Left lung (tissue), 10 donors: ENCODE results near the gene CHGA. TPM values are rescaled to one million over a fixed set of nuclear protein-coding genes. Genes with fewer than 3 reads are reported as not detected.

ENCODE experiments used
- ATAC-seq: fragments of 200-7000 bp; cut with Tn5 transposase; one replicate; pipeline ENCODE4 v1.9.1; 2020; ENCODE audit warnings: moderate library complexity
- DNase-seq, 4 donors: peaks; one replicate each; pipeline ENCODE4 v3.0.0-alpha.2; 2013 to 2020
- H3K27ac ChIP-seq, 2 donors: fragments of 200-600 bp; sonication (generic) in 1 of 2; one replicate each; pipeline versions ENCODE4 v1.5.0 to v1.8.0; 2020 to 2021
- H3K27me3 ChIP-seq, 2 donors: fragments of 200-600 bp; sonication (generic) in 1 of 2; one replicate each; pipeline versions ENCODE4 v1.5.0 to v1.8.0; 2020 to 2021
- H3K36me3 ChIP-seq, 2 donors: fragments of 200-600 bp; sonication (generic) in 1 of 2; one replicate each; pipeline versions ENCODE4 v1.5.0 to v1.8.0; 2020 to 2021
- H3K4me1 ChIP-seq, 2 donors: fragments of 200-600 bp; one replicate each; pipeline ENCODE4 v1.8.0; 2021
- H3K4me3 ChIP-seq, 2 donors: fragments of 200-600 bp; sonication (generic) in 1 of 2; one replicate each; pipeline versions ENCODE4 v1.5.0 to v1.8.0; 2020 to 2021; ENCODE audit warnings: mild to moderate bottlenecking in 1 of 2
- H3K9me3 ChIP-seq, 2 donors: fragments of 200-600 bp; sonication (generic) in 1 of 2; one replicate each; pipeline versions ENCODE4 v1.5.0 to v1.8.0; 2020 to 2021
- CTCF ChIP-seq, 2 donors: fragments of 200-600 bp; sonication (generic) in 1 of 2; IDR thresholded peaks; one replicate each; pipeline versions ENCODE4 v1.5.0 to v1.8.0; 2021; ENCODE audit warnings: antibody characterized with exemption in 2 of 2
- intact Hi-C, 2 donors: fragments of 100-400 bp; cut with DNase I; formaldehyde crosslinking; loops; one replicate each; pipeline versions ENCODE4 v1.11.2 to v1.14.2; 2022
- polyA plus RNA-seq, 6 donors: library from polyadenylated mRNA; unstranded; fragments of 120-200 nt; gene quantifications; one replicate each; pipeline ENCODE4 v1.2.1, GENCODE V29; 2013; ENCODE audit not compliant: insufficient read length in 6 of 6
- total RNA-seq, 2 donors: library from RNA; stranded (reverse); fragmentation: NEBNext Ultra II Directional; extraction: Animal tissue kit (Norgen Biotek cat#: 25700); gene quantifications; one replicate each; pipeline ENCODE4 v1.2.1, GENCODE V29; 2021
- donor health status: DM: no; HTN: yes; CAD: no.
- donor health status: DM: no; HTN: no; CAD: no.

CHGA gene
- total and polyA plus RNA-seq, 8 donors = 0.12 to 4.5 (median 3.1) TPM; not detected in 1

DNA sequence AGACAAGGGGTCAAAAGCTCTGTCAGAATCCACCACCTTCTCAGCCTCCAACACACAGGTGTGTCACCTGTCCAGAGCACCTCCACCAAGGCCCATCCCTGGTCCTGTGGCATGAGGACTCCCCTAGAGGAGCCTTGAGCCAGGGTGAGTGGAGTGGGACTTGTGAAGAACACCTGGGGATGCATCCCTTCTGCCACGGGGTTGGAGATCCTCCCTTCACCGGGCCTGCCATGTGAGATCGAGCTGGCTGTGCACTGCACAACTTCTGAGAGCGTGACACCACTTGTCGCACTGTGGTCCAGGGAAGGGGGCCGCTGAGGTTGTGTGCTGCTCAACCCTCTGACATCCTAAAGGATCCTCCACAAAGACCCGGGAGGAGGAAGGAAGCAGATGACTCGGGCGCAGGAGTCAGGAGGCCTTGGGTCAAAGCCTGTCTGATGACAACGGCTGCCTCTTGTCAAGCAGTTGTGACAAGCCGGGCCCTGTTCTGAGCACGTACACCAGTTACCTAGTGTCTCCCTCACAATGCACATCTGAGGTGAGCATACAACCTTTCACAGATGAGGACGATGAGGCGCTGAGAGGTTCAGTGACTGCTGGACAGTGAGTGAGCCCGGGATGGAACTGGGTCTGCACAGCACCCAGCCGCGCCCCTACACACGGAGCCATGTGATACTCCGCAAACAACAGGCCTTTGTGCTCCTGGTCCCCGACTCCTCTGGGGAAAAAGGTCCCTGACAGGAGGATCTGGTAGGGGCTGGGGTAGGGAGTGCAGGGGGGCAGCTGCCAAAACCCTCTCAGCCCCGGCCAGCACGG lies 35.6 kb downstream of the CHGA start:
- DNase-seq (peak in 1 of 4 donors; percentile 67), ATAC-seq (no peak)
- H3K27me3 ChIP-seq = no peaks in the 10 kb centered on the region
- H3K36me3 ChIP-seq = peaks cover 0 to 84% of the 10 kb centered on the region in 2 donors
- H3K4me1 ChIP-seq = no peaks in the 10 kb centered on the region
- TF ChIP-seq CTCF (IDR thresholded peaks at IDR 0.05) = no peak
- no peak overlapping the region for H3K4me3 ChIP-seq
- intact Hi-C loops = no loop called here
- no peaks in the 10 kb centered on the region for H3K9me3 ChIP-seq
- no peak overlapping the region for H3K27ac ChIP-seq

DNA sequence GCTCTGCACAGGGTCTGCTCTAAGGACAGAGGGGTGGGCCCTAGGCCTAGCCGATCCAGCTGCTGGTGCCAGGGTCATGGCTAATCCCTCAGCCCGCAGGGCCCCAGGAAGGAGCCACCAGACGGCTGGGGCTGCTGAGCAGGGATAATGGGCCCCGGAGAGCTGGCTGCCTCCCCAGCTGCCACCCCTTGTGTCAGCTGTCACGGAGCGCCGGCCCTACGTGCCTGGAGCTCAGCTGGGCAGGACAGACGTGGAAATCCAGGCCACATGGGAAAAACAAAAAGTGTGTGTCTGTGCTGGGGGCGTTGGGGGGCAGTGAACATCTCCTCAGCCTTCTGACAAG lies 36.2 kb downstream of the CHGA start:
- Histone ChIP-seq H3K9me3 (no peaks in the 10 kb centered on the region), H3K27ac (no peak overlapping the region), H3K27me3 (no peaks in the 10 kb centered on the region), H3K36me3 (peaks cover 0 to 78% of the 10 kb centered on the region in 2 donors), H3K4me1 (no peaks in the 10 kb centered on the region), H3K4me3 (no peak overlapping the region)
- intact Hi-C loops = no loop called here
- no peak for TF ChIP-seq CTCF (IDR thresholded peaks at IDR 0.05)
- DNase-seq (no peak), ATAC-seq (no peak)

DNA sequence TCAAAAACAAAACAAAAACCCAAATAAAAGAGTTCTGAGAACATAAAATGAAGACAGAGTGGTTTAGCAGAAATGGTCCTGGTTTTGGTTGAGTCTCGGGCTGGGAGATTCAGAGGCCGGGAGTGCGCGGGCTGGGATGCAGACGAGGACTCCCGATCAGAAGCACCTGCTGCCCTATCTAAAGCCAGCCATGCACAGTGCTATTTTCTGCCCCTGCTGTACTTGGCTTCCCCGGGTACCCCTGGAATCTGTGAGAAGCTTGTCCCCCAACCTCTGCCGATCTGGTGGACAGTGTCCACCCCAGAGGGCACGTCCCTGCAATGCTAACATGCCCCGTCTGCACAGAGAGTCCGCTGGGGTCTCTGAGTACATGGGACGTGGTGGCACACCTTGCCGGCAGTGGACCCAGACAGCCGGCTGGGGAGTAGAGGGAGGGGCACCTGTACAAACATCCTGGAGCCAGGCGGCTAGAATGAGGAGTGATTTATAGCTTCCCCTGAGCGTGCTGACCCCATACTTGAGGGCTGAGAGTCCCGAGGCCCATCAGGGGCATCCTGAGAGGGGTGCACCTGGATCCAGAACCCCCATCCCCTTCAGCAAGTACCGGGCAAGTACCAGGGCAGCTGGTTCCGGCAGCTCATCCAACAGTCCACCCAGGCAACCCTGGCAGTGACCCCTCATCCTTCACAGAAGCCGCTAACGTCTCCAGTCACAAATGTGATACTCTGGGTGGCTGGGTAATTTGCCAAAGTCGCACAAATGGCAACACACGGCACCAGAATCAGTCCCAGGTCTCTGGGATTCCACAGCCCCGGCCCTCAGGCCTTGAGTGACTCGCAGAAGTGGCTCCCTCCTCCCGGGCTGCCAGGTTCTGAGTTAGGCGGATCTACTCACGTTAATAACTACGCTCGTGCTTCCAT lies 37.1 kb downstream of the CHGA start:
- H3K4me1 ChIP-seq = peaks cover 0 to 7% of the 10 kb centered on the region in 2 donors
- intact Hi-C loops = no loop called here
- no peak overlapping the region for H3K27ac ChIP-seq
- H3K27me3 ChIP-seq = no peaks in the 10 kb centered on the region
- no peaks in the 10 kb centered on the region for H3K9me3 ChIP-seq
- H3K36me3 ChIP-seq = peaks cover 0 to 76% of the 10 kb centered on the region in 2 donors
- ATAC-seq = no peak
- no peak overlapping the region for H3K4me3 ChIP-seq
- peak in 1 of 4 donors; percentile 35 for DNase-seq
- no peak for TF ChIP-seq CTCF (IDR thresholded peaks at IDR 0.05)

DNA sequence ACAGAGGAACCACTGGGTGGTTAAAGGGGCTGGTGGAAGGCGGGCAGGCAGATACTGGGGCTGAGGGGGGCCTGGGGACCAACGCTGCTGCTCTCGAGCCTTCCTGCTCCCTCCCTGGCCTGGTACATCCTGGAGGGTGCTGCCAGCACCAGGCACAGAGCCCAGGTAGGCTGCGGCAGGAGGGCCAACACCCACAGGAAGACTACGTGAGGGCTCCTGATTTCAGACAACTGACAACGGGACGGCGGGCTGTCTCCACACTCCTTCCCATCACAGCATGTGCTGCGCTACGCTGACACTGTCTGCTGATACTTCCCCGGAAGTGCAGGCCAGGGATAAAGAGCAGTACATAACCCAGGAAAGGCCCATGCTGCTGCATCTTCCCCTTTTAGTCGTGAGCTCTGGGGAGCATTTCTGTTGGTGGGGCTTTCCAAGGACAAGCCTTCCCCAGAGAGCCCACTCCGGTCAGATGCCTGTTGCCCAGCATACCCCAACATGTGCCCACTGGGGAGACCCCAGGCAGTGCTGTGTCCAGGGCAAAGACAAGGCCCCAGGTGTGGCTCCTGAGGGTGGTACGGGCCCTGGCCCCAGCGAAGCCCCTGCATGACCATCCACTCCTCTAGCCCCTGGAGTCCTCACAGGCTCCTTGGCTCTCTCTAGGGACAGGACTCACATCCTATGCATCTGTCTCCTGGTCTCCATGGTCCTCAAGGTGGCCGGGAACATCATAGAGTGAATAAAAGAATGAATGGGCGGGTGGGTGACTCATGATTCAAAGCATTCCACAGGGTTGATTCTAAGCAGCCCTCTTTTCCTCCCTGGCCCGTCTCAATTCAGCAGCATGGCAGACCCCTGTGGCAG lies 38.0 kb downstream of the CHGA start:
- ATAC-seq = no peak
- DNase-seq = peak in 1 of 4 donors; percentile 51
- Histone ChIP-seq H3K27ac (no peak overlapping the region), H3K9me3 (no peaks in the 10 kb centered on the region), H3K36me3 (peaks cover 0 to 67% of the 10 kb centered on the region in 2 donors), H3K4me3 (no peak overlapping the region), H3K27me3 (no peaks in the 10 kb centered on the region), H3K4me1 (peaks cover 0 to 8% of the 10 kb centered on the region in 2 donors)
- TF ChIP-seq CTCF (IDR thresholded peaks at IDR 0.05) = no peak
- intact Hi-C loops = no loop called here
